CD4-positive, CD25-positive, alpha-beta regulatory T cell (primary cell): Measurements from ENCODE around the gene LIPC. TPM values are rescaled to one million over a fixed set of nuclear protein-coding genes. Genes with fewer than 3 reads are reported as not detected.

ENCODE experiments used
- ATAC-seq, 2 donors: fragments of 150-1000 bp; cut with Tn5 transposase; one replicate each; pipeline ENCODE4 v1.10.0; 2021; ENCODE audit warnings: low read depth in 2 of 2, moderate number of reproducible peaks in 2 of 2, moderate library complexity in 1 of 2
- DNase-seq, 3 donors: peaks; one replicate each; pipeline versions ENCODE4 v3.0.0 to v3.0.0-alpha.2; 2012 to 2022; ENCODE audit warnings: mixed read lengths in 1 of 3
- H3K27ac ChIP-seq: one replicate; pipeline ENCODE4 v1.7.0; 2013; ENCODE audit warnings: mild to moderate bottlenecking, low read length; ENCODE audit not compliant: insufficient read depth, poor library complexity, severe bottlenecking
- H3K27me3 ChIP-seq: one replicate; pipeline ENCODE4 v1.7.0; 2013; ENCODE audit warnings: low read length; ENCODE audit not compliant: control insufficient read depth, insufficient read depth
- H3K36me3 ChIP-seq: one replicate; pipeline ENCODE4 v1.7.0; 2013; ENCODE audit warnings: mild to moderate bottlenecking, low read length, moderate library complexity; ENCODE audit not compliant: control insufficient read depth, insufficient read depth
- H3K4me1 ChIP-seq: 2 replicates; pipeline ENCODE4 v1.7.0; 2013; ENCODE audit warnings: mild to moderate bottlenecking, low read length; ENCODE audit not compliant: insufficient read depth, control insufficient read depth, poor library complexity, severe bottlenecking
- H3K4me3 ChIP-seq: one replicate; pipeline ENCODE4 v1.7.0; 2013; ENCODE audit warnings: low read depth, mild to moderate bottlenecking, low read length, moderate library complexity
- H3K9me3 ChIP-seq, 2 experiments: 1 replicate in 1 of 2; 2 replicates in 1 of 2; pipeline ENCODE4 v1.7.0; 2013; ENCODE audit warnings: low read length in 2 of 2, mild to moderate bottlenecking in 1 of 2, moderate library complexity in 1 of 2; ENCODE audit not compliant: control insufficient read depth in 2 of 2
- H3K27ac Mint-ChIP-seq, 3 donors: one replicate each; pipeline ENCODE4 v1.8.0; 2020 to 2022; ENCODE audit warnings: mild to moderate bottlenecking in 3 of 3, mixed read lengths in 3 of 3, moderate library complexity in 2 of 3
- H3K27me3 Mint-ChIP-seq: one replicate; pipeline ENCODE4 v1.8.0; 2022; ENCODE audit warnings: mild to moderate bottlenecking, mixed read lengths
- H3K36me3 Mint-ChIP-seq: one replicate; pipeline ENCODE4 v1.8.0; 2020; ENCODE audit warnings: mixed read lengths
- H3K4me1 Mint-ChIP-seq, 4 donors: one replicate each; pipeline ENCODE4 v1.8.0; 2020 to 2022; ENCODE audit warnings: mixed read lengths in 4 of 4, mild to moderate bottlenecking in 1 of 4
- H3K4me3 Mint-ChIP-seq, 4 donors: one replicate each; pipeline ENCODE4 v1.8.0; 2020 to 2022; ENCODE audit warnings: mild to moderate bottlenecking in 4 of 4, mixed read lengths in 4 of 4, moderate library complexity in 3 of 4
- H3K9me3 Mint-ChIP-seq, 7 donors: one replicate each; pipeline ENCODE4 v1.8.0; 2020 to 2022; ENCODE audit warnings: mixed read lengths in 7 of 7, mild to moderate bottlenecking in 3 of 7, moderate library complexity in 2 of 7
- polyA plus RNA-seq, 4 donors: library from polyadenylated mRNA; unstranded; fragments of 300-500 nt; fragmentation: Illumina TruSeq; gene quantifications; one replicate each; pipeline ENCODE4 v1.2.3, GENCODE V29; 2021
- total RNA-seq: library from RNA; stranded (reverse); gene quantifications from one replicate; pipeline ENCODE4 v1.2.3, GENCODE V29; 2022

The LIPC gene
- total and polyA plus RNA-seq, 5 donors from 2014 or later, result 0.54 to 1.7 (median 1.6) TPM

- no peak overlapping the region for H3K4me3 ChIP-seq
- no peaks in the 10 kb centered on the region for H3K27me3 ChIP-seq
- H3K27ac ChIP-seq, result no peak overlapping the region
- DNase-seq (no peak), ATAC-seq (no peak)
- no peaks in the 10 kb centered on the region for H3K36me3 Mint-ChIP-seq
- no peak overlapping the region for H3K27ac Mint-ChIP-seq
- no peaks in the 10 kb centered on the region for H3K27me3 Mint-ChIP-seq
- H3K9me3 ChIP-seq, result no peaks in the 10 kb centered on the region
- H3K36me3 ChIP-seq, result no peaks in the 10 kb centered on the region
- H3K4me1 Mint-ChIP-seq, result peaks cover 6 to 26% (median 10%) of the 10 kb centered on the region in 4 donors
- H3K4me1 ChIP-seq, result peaks cover 5% of the 10 kb centered on the region
- H3K9me3 Mint-ChIP-seq, result peaks cover 0 to 2% (median 0%) of the 10 kb centered on the region in 7 donors
- H3K4me3 Mint-ChIP-seq, result no peak overlapping the region
Measured at GRCh38 chr15:58522865-58523264, 91.1 kb downstream of the LIPC start.

- Histone ChIP-seq H3K36me3 (no peaks in the 10 kb centered on the region), H3K9me3 (no peaks in the 10 kb centered on the region), H3K4me1 (peaks cover 2% of the 10 kb centered on the region), H3K27me3 (no peaks in the 10 kb centered on the region), H3K27ac (no peak overlapping the region), H3K4me3 (no peak overlapping the region)
- no peaks in the 10 kb centered on the region for H3K27me3 Mint-ChIP-seq
- H3K27ac Mint-ChIP-seq, result no peak overlapping the region
- H3K9me3 Mint-ChIP-seq, result peaks cover 0 to 2% (median 0%) of the 10 kb centered on the region in 7 donors
- H3K36me3 Mint-ChIP-seq, result no peaks in the 10 kb centered on the region
- no peak for ATAC-seq
- no peak for DNase-seq
- peaks cover 1 to 19% (median 7%) of the 10 kb centered on the region in 4 donors for H3K4me1 Mint-ChIP-seq
- H3K4me3 Mint-ChIP-seq, result no peak overlapping the region
Measured at GRCh38 chr15:58523634-58524033, 91.8 kb downstream of the LIPC start.

DNA sequence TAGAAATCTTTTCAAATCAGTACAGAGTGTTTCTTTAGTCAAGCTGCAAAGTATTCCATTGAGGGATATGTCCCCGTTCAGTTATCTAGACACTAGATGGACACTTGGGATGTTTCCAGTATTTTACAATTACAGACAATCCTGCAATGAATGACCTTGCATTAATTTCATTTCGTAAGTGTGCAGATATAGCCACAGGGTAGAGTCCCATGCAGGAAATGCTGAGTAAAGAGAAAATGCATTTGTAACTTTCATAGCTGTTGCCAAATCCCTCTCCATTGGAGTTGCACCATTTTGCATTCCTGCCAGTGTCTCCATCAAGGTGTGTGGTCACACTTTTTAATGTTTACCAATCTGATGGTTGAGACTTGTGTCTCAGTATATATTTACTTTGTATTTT, 92.5 kb downstream of the LIPC start:
- no peak overlapping the region for H3K4me3 Mint-ChIP-seq
- H3K4me1 Mint-ChIP-seq, result peaks cover 0 to 14% (median 6%) of the 10 kb centered on the region in 4 donors
- peaks cover 0 to 2% (median 0%) of the 10 kb centered on the region in 7 donors for H3K9me3 Mint-ChIP-seq
- no peaks in the 10 kb centered on the region for H3K27me3 Mint-ChIP-seq
- no peaks in the 10 kb centered on the region for H3K9me3 ChIP-seq
- H3K36me3 Mint-ChIP-seq, result no peaks in the 10 kb centered on the region
- H3K27ac ChIP-seq, result no peak overlapping the region
- H3K4me1 ChIP-seq, result peaks cover 2% of the 10 kb centered on the region
- DNase-seq (no peak), ATAC-seq (no peak)
- H3K36me3 ChIP-seq, result no peaks in the 10 kb centered on the region
- H3K27me3 ChIP-seq, result no peaks in the 10 kb centered on the region
- H3K27ac Mint-ChIP-seq, result no peak overlapping the region
- no peak overlapping the region for H3K4me3 ChIP-seq

GRCh38 chr15:58525991-58526421, 94.2 kb downstream of the LIPC start:
- Histone ChIP-seq H3K36me3 (no peaks in the 10 kb centered on the region), H3K9me3 (no peaks in the 10 kb centered on the region), H3K4me3 (no peak overlapping the region), H3K27ac (no peak overlapping the region), H3K4me1 (no peaks in the 10 kb centered on the region), H3K27me3 (no peaks in the 10 kb centered on the region)
- DNase-seq (no peak), ATAC-seq (no peak)
- H3K9me3 Mint-ChIP-seq, result peaks cover 0 to 2% (median 0%) of the 10 kb centered on the region in 7 donors
- peaks cover 0 to 8% (median 0%) of the 10 kb centered on the region in 4 donors for H3K4me1 Mint-ChIP-seq
- peak overlapping the region in 2 of 3 donors; percentile 8 to 22 for H3K27ac Mint-ChIP-seq
- H3K27me3 Mint-ChIP-seq, result no peaks in the 10 kb centered on the region
- no peak overlapping the region for H3K4me3 Mint-ChIP-seq
- H3K36me3 Mint-ChIP-seq, result no peaks in the 10 kb centered on the region

DNA sequence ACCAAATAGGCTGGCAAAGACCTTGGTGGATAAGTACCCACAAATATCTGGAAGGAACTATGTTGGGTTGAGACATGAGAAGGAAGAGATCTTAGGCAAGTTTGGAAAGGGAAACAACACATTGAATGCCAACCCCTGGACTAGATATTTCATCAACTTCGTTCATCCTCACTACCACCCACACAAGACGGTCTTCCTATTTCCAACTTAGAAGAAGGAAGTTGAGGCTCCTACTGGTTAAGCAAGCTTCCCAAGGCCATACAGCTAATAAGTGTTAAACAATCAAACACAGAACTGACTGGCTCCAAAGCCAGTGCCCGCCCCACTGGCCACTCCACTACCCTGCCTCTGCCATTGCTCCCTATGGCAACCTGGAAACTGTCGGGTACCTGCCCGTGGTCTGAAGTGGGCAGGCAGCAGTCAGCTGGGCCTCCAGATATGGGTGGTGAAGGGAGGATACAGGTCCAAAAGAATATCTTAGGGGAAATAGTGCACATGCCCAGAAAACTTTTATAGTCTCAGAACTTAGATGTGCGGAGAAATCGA, 94.9 kb downstream of the LIPC start:
- Histone ChIP-seq H3K4me3 (no peak overlapping the region), H3K9me3 (no peaks in the 10 kb centered on the region), H3K36me3 (no peaks in the 10 kb centered on the region), H3K4me1 (no peaks in the 10 kb centered on the region), H3K27ac (no peak overlapping the region), H3K27me3 (no peaks in the 10 kb centered on the region)
- Mint-ChIP-seq H3K36me3 (no peaks in the 10 kb centered on the region), H3K27me3 (peaks cover 5% of the 10 kb centered on the region), H3K9me3 (peaks cover 0 to 2% (median 0%) of the 10 kb centered on the region in 7 donors), H3K4me3 (no peak overlapping the region), H3K27ac (no peak overlapping the region), H3K4me1 (peaks cover 0 to 8% (median 0%) of the 10 kb centered on the region in 4 donors)
- no peak for DNase-seq
- ATAC-seq, result no peak

GRCh38 chr15:58527573-58528187, 95.9 kb downstream of the LIPC start:
- no peak for DNase-seq
- no peak overlapping the region for H3K27ac ChIP-seq
- H3K9me3 ChIP-seq, result no peaks in the 10 kb centered on the region
- H3K9me3 Mint-ChIP-seq, result peaks cover 0 to 2% (median 0%) of the 10 kb centered on the region in 7 donors
- no peak overlapping the region for H3K4me3 ChIP-seq
- no peak for ATAC-seq
- no peak overlapping the region for H3K27ac Mint-ChIP-seq
- H3K4me3 Mint-ChIP-seq, result no peak overlapping the region
- H3K4me1 ChIP-seq, result no peaks in the 10 kb centered on the region
- H3K36me3 Mint-ChIP-seq, result no peaks in the 10 kb centered on the region
- no peaks in the 10 kb centered on the region for H3K27me3 ChIP-seq
- no peaks in the 10 kb centered on the region for H3K36me3 ChIP-seq
- H3K4me1 Mint-ChIP-seq, result peaks cover 0 to 8% (median 0%) of the 10 kb centered on the region in 4 donors
- peaks cover 7% of the 10 kb centered on the region for H3K27me3 Mint-ChIP-seq

DNA sequence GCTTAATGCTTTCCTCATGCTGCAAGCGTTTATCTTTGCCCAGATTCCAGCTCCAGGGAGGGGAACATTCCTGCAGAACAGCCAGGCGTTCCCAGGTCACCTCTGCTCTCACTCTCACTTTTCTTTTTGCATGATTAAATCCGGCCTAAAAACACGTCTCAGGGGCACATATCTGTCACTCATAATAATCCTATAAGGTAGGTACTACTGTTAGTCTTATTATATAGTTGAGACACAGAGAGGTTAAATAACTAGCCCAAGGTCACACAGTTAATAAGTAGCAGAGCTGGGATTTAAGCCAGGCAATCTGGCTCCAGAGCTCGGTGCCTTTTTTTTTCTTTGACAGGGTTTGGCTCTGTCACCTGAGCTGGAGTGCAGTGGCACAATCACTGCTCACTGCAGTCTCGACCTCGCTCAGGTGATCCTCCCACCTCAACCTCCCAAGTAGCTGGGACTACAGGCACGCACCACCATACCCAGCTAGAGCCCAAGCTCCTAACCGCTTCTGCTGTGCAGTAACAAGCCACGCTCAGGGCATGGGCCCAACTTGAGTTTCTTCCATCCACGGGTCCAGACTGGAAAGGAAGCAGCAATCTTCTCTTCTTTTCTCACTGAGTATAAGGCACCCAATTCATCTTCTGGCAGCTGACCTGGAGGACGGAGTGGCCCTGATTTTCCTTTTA, 96.5 kb downstream of the LIPC start:
- DNase-seq (no peak), ATAC-seq (no peak)
- no peak overlapping the region for H3K4me3 Mint-ChIP-seq
- peaks cover 0 to 8% (median 0%) of the 10 kb centered on the region in 4 donors for H3K4me1 Mint-ChIP-seq
- Histone ChIP-seq H3K9me3 (no peaks in the 10 kb centered on the region), H3K4me3 (no peak overlapping the region), H3K4me1 (no peaks in the 10 kb centered on the region), H3K36me3 (no peaks in the 10 kb centered on the region), H3K27me3 (no peaks in the 10 kb centered on the region), H3K27ac (no peak overlapping the region)
- no peaks in the 10 kb centered on the region for H3K36me3 Mint-ChIP-seq
- peaks cover 12% of the 10 kb centered on the region for H3K27me3 Mint-ChIP-seq
- H3K27ac Mint-ChIP-seq, result peak overlapping the region in 1 of 3 donors; percentile 35
- peaks cover 0 to 2% (median 0%) of the 10 kb centered on the region in 7 donors for H3K9me3 Mint-ChIP-seq
